H1 (cell line): Measurements from ENCODE around the gene GNL2. TPM values are rescaled to one million over a fixed set of nuclear protein-coding genes. Genes with fewer than 3 reads are reported as not detected.

ENCODE experiments used
- MAFK ChIP-seq: IDR thresholded peaks from 2 replicates; pipeline ENCODE4 v1.6.1; 2012; ENCODE audit warnings: low read depth, mild to moderate bottlenecking, improper control_type of control experiment, low read length
- NANOG ChIP-seq: IDR thresholded peaks from 2 replicates; pipeline ENCODE4 v1.6.1; 2011; ENCODE audit warnings: low read length, low read depth, mild to moderate bottlenecking, inconsistent platforms; ENCODE audit not compliant: insufficient read depth, poor library complexity, severe bottlenecking
- polyA plus RNA-seq, 7 experiments: library from polyadenylated mRNA; depleted of rRNA in 3 of 7; stranded (reverse) in 5 of 7; unstranded in 2 of 7; fragments of >200 nt in 5 of 7; fragments of 200-250 nt in 2 of 7; gene quantifications; 1 replicate in 5 of 7; 2 replicates in 1 of 7; 4 replicates in 1 of 7; pipeline versions ENCODE4 v1.2.1 to v1.2.3, GENCODE V29; 2011 to 2013; ENCODE audit warnings: missing spikeins in 2 of 7, mixed read lengths in 2 of 7
- total RNA-seq: library from RNA; stranded (reverse); fragmentation: NEBNext Ultra II Directional; extraction: Animal tissue kit (Norgen Biotek cat#: 25700); gene quantifications from 2 replicates; pipeline ENCODE4 v1.2.1, GENCODE V29; 2021

Gene GNL2
- total and polyA plus RNA-seq, 2 of the 8 experiments (the other 6 are each of a cell fraction or from before 2014, with no cell fraction given) = 22.2 to 88.3 TPM

DNA sequence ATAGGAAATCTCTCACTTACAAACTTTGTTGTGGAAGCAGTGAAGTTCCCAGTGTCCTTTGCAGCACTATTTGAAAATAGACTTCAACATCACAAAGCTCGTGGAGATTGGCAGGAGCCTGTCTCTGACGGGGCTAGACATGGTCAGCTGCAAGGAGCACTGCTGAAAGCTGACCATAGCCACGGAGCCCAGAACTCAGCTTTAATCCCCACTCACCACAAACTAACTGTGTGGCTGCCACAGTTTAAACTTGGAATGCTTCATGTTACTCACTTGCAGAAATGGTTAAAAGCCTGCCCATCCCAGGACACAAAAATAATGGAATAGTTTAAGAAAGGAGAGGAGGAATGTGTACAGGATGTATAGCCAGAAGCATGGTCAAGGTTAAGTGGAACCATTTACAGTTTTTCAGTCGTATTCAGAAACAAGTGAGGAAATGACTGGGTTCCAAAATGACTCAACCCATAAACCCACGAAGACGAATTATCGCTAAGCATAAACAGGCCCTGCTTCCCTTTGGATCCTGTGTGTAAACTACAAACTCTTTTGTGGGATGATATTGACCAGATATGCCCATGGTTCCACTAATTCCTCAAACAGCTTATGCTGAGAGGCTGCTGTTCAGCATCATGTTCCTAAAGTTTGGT lies 20.8 kb downstream of the GNL2 start (continued):
- TF ChIP-seq MAFK (no peak), NANOG (no peak)
